GM21737 (cell line): Measurements from ENCODE around the gene MYO1F.
"Not testable (repeated sequence)": the region's sequence is repeated elsewhere in the genome, so short reads cannot be mapped to it uniquely, and the experiment has no call there.

Experiments used
- ATAC-seq: cut with Tn5 transposase; IDR thresholded peaks from one replicate; pipeline ENCODE4 v1.9.1; 2021; ENCODE audit warnings: mild to moderate bottlenecking, moderate library complexity; ENCODE audit not compliant: unreplicated experiment

MYO1F gene

DNA sequence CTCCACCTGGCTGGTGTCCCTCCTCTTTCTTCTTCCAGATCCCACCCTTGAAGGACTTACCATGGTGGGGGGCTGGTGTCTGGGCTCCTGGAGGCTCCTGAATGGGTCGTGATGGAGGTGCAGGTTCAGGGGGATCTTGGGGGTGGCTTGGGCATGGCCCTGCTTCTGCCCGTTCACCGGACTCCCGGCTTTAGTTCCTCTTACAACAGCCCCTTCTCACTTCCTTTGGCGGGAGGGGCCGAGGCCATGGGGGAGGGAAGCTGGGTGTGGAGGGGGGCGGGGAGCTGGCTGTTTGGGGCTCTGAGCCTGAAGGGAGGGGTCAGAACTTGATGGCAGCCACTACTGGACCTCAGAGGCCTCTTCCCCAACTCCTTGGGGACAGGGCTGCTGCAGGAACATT, at the start of gene MYO1F:
Gene MYO1F (minus strand): TSS at position 196 of the 400 bp plus-strand sequence. CDS start 133 bp downstream, at position 63.
- no peak for ATAC-seq

- no peak for ATAC-seq
Measured at GRCh38 chr19:8626842-8627241, 49.6 kb upstream of the MYO1F start.

DNA sequence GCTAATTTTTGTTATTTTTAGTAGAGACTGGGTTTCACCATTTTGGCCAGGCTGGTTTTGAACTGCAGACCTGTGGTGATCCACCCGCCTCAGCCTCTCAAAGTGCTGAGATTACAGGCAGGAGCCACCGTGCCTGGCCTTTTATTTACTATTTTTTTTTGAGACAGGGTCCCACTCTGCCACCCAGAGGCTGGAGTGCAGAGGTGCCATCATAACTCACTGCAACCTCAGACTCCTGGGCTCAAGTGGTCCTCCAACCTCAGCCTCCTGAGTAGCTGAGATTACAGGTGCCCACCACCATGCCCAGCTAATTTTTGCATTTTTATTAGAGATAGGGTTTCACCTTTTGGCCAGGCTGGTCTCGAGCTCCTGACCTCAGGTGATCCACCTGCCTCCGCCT, 45.6 kb upstream of the MYO1F start:
- ATAC-seq = not testable (repeated sequence)

GRCh38 chr19:8618751-8619150, 41.5 kb upstream of the MYO1F start:
- ATAC-seq = no peak

GRCh38 chr19:8617984-8618383, 40.7 kb upstream of the MYO1F start:
- no peak for ATAC-seq

GRCh38 chr19:8617325-8617724, 40.1 kb upstream of the MYO1F start:
- not testable (repeated sequence) for ATAC-seq

GRCh38 chr19:8616861-8617260, 39.6 kb upstream of the MYO1F start:
- no peak for ATAC-seq

DNA sequence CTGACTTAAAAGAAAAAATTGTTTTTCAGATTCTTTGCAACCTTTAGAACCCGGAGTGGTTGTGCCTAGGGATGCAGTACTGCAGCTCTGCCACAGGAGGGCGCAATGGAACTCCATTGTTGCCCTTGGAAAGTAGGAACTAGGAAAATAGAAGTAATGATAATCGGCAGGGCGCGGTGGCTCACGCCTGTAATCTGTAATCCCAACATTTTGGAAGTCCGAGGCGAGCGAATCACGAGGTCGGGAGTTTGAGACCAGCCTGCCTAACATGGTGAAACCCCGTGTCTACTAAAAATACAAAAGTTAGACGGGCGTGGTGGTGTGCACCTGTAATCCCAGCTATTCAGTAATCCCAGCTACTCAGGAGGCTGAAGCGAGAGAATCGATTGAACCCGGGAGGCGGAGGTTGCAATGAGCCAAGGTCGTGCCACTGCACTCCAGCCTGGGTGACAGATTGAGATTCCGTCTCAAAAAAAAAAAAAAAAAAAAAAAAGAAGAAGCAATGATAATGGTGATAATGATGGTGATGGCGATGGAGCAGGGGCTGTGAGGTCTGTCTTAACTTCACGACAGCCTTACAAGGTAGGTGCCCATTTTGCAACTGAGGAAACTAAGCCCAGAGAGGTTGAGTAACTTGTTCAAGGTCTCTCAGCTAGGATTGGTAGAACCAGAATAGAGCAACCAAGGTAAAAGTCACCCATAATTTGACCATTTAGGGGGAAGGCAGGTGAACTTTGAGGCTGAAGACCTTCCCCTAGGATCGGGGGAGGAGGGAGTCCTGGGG, 38.8 kb upstream of the MYO1F start:
- ATAC-seq = no peak

- no peak for ATAC-seq
Measured at GRCh38 chr19:8615024-8615423, 37.8 kb upstream of the MYO1F start.

- ATAC-seq = no peak
Measured at GRCh38 chr19:8614455-8614854, 37.2 kb upstream of the MYO1F start.

DNA sequence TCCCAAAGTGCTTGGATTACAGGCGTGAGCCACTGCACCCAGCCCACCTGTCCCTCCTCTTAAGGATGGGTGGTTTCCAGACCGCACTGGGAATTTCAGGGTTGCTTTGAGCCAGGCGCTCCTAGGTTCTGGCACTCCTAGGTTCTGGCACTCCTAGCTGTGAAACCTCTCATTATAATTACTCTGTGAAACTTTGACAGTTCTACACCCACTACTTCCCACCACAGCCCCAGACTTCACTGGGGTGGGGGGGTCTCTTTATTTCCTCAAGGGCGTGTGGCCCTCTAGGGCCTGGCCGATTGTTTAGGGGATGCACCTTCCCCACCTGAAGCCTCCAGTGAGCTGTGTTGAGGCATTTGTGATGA, 35.5 kb upstream of the MYO1F start:
- ATAC-seq = no peak

DNA sequence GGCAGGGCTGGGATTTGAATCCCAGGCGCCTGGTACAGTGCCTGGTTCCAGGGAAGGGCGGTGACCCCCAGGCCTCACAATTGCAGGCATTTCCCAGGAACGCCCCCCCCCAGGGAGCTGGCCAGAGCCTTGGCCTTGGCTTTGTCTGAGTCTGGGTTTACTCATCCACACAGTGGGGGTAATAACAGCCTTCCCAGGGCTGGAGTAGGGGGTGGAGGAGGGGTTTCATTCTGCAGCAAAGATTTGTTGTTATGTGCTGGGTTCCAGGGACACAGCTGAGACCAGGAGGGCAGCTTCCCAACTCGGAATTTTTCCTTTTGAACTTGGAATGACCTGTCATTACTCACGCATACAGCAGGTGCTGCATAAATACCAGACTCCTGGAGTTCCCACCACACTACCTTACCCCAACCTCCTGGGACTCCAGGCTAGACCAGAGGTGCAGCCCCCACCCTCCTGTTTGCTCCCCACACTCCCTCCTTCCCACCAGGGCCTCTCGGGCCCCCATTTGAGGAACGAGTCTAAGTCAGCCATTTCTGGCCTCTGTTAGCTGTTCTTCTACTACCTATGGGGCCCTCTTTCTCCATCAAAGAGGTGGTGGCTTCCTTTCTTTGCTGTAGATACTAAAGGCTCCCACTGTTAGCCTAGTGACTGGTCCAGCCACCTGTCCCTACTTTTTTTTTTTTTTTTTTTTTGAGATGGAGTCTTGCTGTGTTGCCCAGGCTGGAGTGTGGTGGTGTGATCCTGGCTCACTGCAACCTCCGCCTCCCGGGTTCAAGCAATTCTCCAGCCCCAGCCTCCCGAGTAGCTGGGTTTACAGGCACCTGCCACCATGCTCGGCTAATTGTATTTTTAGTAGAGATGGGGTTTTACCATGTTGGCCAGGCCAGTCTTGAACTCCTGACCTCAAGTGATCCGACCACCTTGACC, 34.9 kb upstream of the MYO1F start:
- ATAC-seq = no peak

DNA sequence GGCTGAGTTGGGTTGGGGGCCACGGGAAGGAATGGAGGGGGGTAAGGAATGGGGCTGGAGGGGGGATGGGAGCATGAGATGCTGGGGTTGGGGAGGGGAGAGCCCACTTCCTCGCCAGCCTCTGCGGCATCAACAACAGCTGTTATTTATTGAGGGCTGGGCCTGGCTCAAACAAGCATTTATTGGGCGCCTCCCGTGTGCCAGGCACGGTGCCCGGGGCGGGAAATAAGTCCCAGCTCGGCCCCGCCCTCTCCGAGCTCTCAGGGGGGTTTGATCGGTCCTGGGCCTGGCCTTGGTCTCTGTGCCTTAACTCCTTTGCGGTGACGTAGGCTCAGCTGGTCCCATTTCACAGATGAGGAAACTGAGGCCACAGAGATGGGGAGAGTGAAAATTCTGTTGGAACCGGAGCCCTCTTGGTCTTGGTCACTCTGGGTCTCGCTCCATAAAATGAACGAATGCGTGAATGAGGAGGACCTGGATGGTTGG, 34.2 kb upstream of the MYO1F start:
- ATAC-seq = no peak

DNA sequence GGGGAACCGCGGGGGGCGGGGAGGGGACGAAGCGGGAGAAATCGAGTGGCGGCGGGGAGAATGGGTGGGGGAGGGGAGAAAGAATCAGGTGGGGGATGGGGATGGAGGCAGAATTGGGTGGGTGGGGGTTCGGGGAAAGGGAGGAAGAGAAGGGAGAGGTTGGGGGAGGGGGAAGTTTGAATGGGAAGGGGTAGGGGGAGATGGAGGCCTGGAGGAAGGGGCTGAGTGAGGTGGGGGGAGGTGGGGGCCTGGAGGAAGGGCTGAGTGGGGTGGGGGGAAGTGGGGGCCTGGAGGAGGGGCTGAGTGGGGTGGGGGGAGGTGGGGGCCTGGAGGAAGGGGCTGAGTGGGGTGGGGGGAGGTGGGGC, 33.7 kb upstream of the MYO1F start:
- ATAC-seq = no peak

DNA sequence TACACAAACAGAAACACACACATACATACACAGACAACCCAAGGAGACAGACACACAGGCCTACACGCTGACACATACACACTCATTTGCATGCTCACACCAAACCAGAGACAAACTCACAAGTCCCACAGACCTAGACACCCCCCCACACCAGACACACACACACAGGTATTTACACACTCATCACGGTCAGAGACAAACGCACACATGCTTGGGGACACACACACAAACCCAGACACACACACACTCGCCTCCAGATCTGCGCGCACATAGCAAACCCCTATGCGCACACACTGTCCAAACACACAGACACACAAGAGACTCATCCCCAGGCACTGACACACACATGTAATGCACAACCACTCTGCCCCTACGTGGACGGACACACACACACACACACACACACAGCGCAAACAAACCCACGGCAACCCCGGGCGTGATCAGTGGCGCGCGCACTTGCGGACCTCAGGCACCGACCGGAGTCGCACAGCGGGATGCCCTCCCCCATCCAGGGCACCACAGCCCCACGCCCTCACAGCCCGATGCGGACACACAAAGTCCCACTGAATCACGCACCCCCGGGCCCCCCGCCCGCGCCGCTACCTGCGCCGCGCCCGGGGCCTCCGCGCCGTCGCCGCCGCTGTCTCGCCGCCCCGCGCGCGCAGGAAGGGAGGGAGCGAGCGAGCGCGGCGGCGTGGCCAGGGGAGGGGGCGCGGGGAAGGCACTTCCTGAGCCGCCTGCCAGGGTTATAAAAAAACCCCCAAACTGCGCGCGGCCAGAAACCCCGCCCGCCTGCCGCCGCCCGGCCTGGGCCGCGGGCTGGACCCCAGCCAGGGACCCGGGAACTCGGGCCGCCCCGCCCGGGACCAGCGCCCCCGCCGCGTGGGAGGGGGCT, 33.0 kb upstream of the MYO1F start, which contains the start of gene ADAMTS10:
Gene ADAMTS10 (minus strand): TSS at position 675 of the 895 bp plus-strand sequence. CDS start 5,005 bp downstream, outside the sequence.
- ATAC-seq = no peak

GRCh38 chr19:8609279-8610040, 32.2 kb upstream of the MYO1F start:
- ATAC-seq = no peak

GRCh38 chr19:8608941-8609278, 31.7 kb upstream of the MYO1F start:
- no peak for ATAC-seq

- ATAC-seq = no peak
Measured at GRCh38 chr19:8607386-8607785, 30.1 kb upstream of the MYO1F start.

DNA sequence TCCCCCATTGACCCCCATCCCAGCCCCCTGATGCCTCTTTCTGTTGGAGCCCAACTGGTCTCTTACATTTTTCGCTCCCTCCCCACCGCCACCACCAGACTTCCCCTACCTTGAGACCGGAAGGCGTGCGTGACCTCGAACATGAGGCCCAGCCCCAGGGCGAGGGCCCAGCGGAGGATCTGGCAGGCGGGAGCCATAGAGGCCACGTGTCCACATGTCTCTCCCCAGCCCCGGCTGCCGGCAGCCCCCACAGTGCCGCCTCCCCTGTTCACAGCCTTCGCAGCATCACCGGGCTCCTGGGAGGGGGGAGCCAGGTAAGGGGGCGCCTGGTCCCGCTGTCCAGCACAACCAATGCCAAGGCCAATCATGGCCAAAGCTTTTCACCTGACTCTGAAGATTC, 28.3 kb upstream of the MYO1F start:
- no peak for ATAC-seq

DNA sequence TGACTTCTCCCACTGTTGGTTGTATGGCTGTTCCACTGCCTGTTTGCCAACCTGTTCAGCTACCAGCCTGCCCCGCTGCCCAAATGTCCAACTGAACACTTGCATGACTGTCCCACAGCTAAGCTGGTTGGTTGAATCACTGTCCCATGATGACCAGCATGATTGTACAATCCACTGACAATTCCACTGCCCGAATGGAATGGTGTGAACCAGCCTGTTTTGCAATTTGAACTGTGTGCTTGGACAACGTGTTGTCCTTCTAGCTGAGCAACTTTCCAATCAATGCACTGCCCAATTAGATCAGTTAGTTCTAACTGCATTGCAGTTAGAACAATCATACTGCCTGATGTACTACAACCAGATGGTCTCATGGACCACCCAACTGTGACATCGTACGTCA, 24.6 kb upstream of the MYO1F start:
- ATAC-seq = no peak
